ENCODE results near the gene ADAMTS14.
"Not testable (repeated sequence)": the region's sequence is repeated elsewhere in the genome, so short reads cannot be mapped to it uniquely, and the experiment has no call there.

Gene ADAMTS14

GRCh38 chr10:70765794-70766594 is 93.7 kb downstream of the ADAMTS14 start:
- POLR2A ChIA-PET, result no interaction called here
- DNase-seq (ENCODE audit: extremely low spot score), result no peak
- CTCF ChIA-PET, result no interaction called here
- no peak for TF ChIP-seq NFRKB (IDR thresholded peaks at IDR 0.05)
- TF ChIP-seq HDGF (IDR thresholded peaks at IDR 0.05; ENCODE audit: borderline replicate concordance), result no peak

- DNase-seq (ENCODE audit: extremely low spot score); POLR2A ChIA-PET: not testable (repeated sequence)
- CTCF ChIA-PET, result interaction anchor here (0.6 kb wide), 2 partner anchors 237 to 754 kb away, joined by 3 to 4 read pairs; no protein-coding TSS in a partner anchor
These were observed 95.8 kb downstream of the ADAMTS14 start for GRCh38 chr10:70768026-70768685.

- no peak for TF ChIP-seq FOXK2 (IDR thresholded peaks at IDR 0.05)
- no peak for TF ChIP-seq LEF1 (IDR thresholded peaks at IDR 0.05; ENCODE audit: borderline replicate concordance)
- TF ChIP-seq BHLHE40 (IDR thresholded peaks at IDR 0.05; ENCODE audit: borderline replicate concordance), result no peak
- TF ChIP-seq HDGF (IDR thresholded peaks at IDR 0.05; ENCODE audit: borderline replicate concordance), result no peak
- no peak for TF ChIP-seq FOXM1 (IDR thresholded peaks at IDR 0.05; ENCODE audit: borderline replicate concordance)
- TF ChIP-seq ELF4 (IDR thresholded peaks at IDR 0.05), result no peak
- no peak for TF ChIP-seq FOXA1 (IDR thresholded peaks at IDR 0.05)
- no peak for TF ChIP-seq TARDBP (IDR thresholded peaks at IDR 0.05)
- TF ChIP-seq CTBP1 (IDR thresholded peaks at IDR 0.05; ENCODE audit: borderline replicate concordance), result no peak
- no peak for TF ChIP-seq NFRKB (IDR thresholded peaks at IDR 0.05)
- TF ChIP-seq SUZ12 (IDR thresholded peaks at IDR 0.05), result no peak
- TF ChIP-seq L3MBTL2 (conservative IDR thresholded peaks at IDR 0.05), result no peak
- no peak for TF ChIP-seq ARNT (IDR thresholded peaks at IDR 0.05)
- no peak for TF ChIP-seq ZNF384 (IDR thresholded peaks at IDR 0.05)
- TF ChIP-seq, protein P1, sequence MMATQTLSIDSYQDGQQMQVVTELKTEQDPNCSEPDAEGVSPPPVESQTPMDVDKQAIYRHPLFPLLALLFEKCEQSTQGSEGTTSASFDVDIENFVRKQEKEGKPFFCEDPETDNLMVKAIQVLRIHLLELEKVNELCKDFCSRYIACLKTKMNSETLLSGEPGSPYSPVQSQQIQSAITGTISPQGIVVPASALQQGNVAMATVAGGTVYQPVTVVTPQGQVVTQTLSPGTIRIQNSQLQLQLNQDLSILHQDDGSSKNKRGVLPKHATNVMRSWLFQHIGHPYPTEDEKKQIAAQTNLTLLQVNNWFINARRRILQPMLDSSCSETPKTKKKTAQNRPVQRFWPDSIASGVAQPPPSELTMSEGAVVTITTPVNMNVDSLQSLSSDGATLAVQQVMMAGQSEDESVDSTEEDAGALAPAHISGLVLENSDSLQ (IDR thresholded peaks at IDR 0.05), result no peak
- no peak for TF ChIP-seq SP1 (IDR thresholded peaks at IDR 0.05)
- no peak for DNase-seq (ENCODE audit: extremely low spot score)
- CTCF ChIA-PET, result no interaction called here
- POLR2A ChIA-PET, result no interaction called here
These were observed 96.8 kb downstream of the ADAMTS14 start for GRCh38 chr10:70769121-70769520.

DNA sequence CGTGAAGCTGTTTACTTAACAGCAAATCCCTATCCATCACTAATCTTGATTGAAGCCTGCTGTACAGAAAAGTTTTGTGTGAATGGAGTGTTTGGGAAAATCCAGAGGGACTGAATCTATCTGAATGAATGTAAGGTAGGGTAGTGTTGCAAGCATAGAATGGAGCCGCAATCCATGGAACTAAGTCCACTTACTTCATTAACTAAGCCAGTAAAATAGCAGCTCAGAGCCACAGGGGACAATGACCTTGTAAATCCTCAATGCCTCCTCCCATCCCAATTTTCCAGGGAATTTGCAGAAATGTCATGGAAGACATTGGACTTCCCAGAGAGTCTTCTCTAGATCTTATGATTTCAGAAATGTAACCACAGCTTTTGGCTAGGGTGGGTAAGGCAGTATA is 97.7 kb downstream of the ADAMTS14 start:
- TF ChIP-seq ELF4 (IDR thresholded peaks at IDR 0.05) (no peak), ARNT (IDR thresholded peaks at IDR 0.05) (no peak), SP1 (IDR thresholded peaks at IDR 0.05) (no peak), FOXK2 (IDR thresholded peaks at IDR 0.05) (no peak), FOXA1 (IDR thresholded peaks at IDR 0.05) (no peak), FOXM1 (IDR thresholded peaks at IDR 0.05; ENCODE audit: borderline replicate concordance) (no peak), TARDBP (IDR thresholded peaks at IDR 0.05) (no peak)
- POLR2A ChIA-PET, result no interaction called here
- no peak for DNase-seq (ENCODE audit: extremely low spot score)
- CTCF ChIA-PET, result no interaction called here

- DNase-seq (ENCODE audit: extremely low spot score); POLR2A ChIA-PET; CTCF ChIA-PET: not testable (repeated sequence)
These were observed 98.2 kb downstream of the ADAMTS14 start for GRCh38 chr10:70770516-70770915.

DNA sequence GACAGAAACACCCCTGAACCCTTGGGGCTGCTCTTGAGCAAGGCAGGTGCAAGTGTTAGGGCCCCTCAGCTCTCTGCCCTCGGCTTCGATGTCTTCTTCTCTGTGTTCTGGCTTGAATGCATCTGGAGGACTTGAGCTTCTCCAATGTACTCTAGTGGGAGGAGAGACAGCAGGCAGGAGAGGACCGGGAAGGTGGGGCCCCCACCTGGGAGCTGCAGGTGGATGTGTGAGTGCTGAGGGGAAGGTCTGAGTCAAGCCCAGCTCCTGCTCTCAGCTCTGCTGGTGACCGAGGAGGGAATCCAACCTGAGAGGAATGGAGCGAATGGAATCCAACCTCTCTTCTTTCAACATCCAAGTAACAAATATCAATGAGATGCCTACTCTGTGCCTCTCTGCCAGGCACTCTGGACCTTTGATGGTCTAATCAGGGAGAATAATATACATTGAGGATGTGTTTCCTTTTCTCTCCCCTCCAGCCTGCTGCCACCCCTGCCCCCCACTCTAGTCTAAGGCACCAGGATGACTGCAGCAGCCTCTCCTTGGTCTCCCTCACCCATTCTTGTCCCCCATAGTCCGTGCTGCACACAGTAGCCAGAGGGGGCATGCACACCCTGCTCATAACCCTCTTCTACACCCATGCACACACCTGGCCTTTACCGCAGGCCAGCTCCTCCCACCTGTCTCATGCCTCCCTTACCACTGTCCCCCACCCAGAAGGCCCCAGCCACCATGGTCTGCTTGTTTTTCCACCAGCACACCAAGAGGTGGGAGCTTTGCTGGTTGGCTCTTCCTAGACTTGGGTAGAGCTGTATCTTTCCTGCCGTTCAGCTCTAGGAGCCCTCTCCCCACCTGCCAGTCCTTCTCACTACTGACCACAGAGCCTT is 99.2 kb downstream of the ADAMTS14 start:
- ChIA-PET POLR2A (no interaction called here), CTCF (no interaction called here)
- no peak for TF ChIP-seq SP1 (IDR thresholded peaks at IDR 0.05)
- TF ChIP-seq SUZ12 (IDR thresholded peaks at IDR 0.05), result no peak
- no peak for TF ChIP-seq ELF4 (IDR thresholded peaks at IDR 0.05)
- TF ChIP-seq, protein P1 (IDR thresholded peaks at IDR 0.05), result no peak
- TF ChIP-seq LEF1 (IDR thresholded peaks at IDR 0.05; ENCODE audit: borderline replicate concordance), result no peak
- no peak for DNase-seq (ENCODE audit: extremely low spot score)

DNA sequence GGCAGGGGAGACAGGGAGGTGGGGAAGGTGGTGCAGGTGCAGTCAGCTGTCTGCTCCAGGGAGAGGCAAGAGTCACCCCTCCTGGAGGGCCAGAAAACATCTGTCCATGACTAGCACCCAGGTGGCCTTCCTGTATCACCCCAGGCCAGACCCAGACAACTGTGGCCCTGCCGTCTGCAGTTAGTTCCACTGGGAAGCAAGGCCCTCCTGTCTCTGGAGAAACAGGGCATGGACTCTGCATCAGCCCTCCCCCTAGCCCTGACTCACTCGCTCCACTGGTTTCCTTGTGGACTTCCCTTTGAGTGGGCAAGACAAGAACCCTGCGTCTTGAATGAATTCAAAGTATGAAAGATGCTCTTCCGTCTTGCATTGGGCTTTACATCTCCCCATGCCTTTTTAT is 100.3 kb downstream of the ADAMTS14 start:
- POLR2A ChIA-PET, result no interaction called here
- TF ChIP-seq CTBP1 (IDR thresholded peaks at IDR 0.05; ENCODE audit: borderline replicate concordance) (no peak), LEF1 (IDR thresholded peaks at IDR 0.05; ENCODE audit: borderline replicate concordance) (no peak), L3MBTL2 (conservative IDR thresholded peaks at IDR 0.05) (no peak), FOXM1 (IDR thresholded peaks at IDR 0.05; ENCODE audit: borderline replicate concordance) (no peak), NFRKB (IDR thresholded peaks at IDR 0.05) (no peak), FOXK2 (IDR thresholded peaks at IDR 0.05) (no peak)
- TF ChIP-seq, protein P1 (IDR thresholded peaks at IDR 0.05), result no peak
- CTCF ChIA-PET, result no interaction called here

More for the DNA sequence above, 100.3 kb downstream of the ADAMTS14 start:
- DNase-seq (ENCODE audit: extremely low spot score), result no peak

Measured in HEK293T (cell line).